Activated T-cell treated with anti-CD3 and anti-CD28 coated beads, Interleukin-2, amount 50 U/mL, for 72 hours (primary cell): ENCODE results near the gene RAPH1. TPM values are rescaled to one million over a fixed set of nuclear protein-coding genes. Genes with fewer than 3 reads are reported as not detected.

ENCODE experiments used
- ATAC-seq, 2 donors: fragments of 150-1000 bp; cut with Tn5 transposase; replicated peaks in 1 of 2; 2 replicates each; pipeline ENCODE4 v1.10.0; 2021; ENCODE audit warnings: moderate library complexity in 2 of 2, mild to moderate bottlenecking in 1 of 2
- DNase-seq, 2 donors: peaks; one replicate each; pipeline ENCODE4 v3.0.0; 2021 to 2022; ENCODE audit warnings: mixed read lengths in 1 of 2
- H3K27ac Mint-ChIP-seq: one replicate; pipeline ENCODE4 v1.8.0; 2022; ENCODE audit warnings: mild to moderate bottlenecking, moderate library complexity, mixed read lengths
- H3K27me3 Mint-ChIP-seq: one replicate; pipeline ENCODE4 v1.8.0; 2022; ENCODE audit warnings: low read depth, mixed read lengths
- H3K36me3 Mint-ChIP-seq, 2 donors: one replicate each; pipeline ENCODE4 v1.8.0; 2022; ENCODE audit warnings: mixed read lengths in 2 of 2, mild to moderate bottlenecking in 1 of 2; ENCODE audit not compliant: insufficient read depth in 2 of 2
- H3K4me1 Mint-ChIP-seq: one replicate; pipeline ENCODE4 v1.8.0; 2022; ENCODE audit warnings: low read depth, mixed read lengths
- H3K4me3 Mint-ChIP-seq, 2 donors: one replicate each; pipeline ENCODE4 v1.8.0; 2022; ENCODE audit warnings: mild to moderate bottlenecking in 2 of 2, mixed read lengths in 2 of 2, moderate library complexity in 2 of 2
- H3K9me3 Mint-ChIP-seq, 2 donors: one replicate each; pipeline ENCODE4 v1.8.0; 2022; ENCODE audit warnings: mixed read lengths in 2 of 2
- total RNA-seq, 2 donors: library from RNA; stranded (reverse); gene quantifications; one replicate each; pipeline ENCODE4 v1.2.3, GENCODE V29; 2022

RAPH1 gene
- total RNA-seq, 2 donors from 2014 or later, result 3.7 to 6.0 TPM

GRCh38 chr2:203455209-203455608 is 79.9 kb downstream of the RAPH1 start:
- H3K4me1 Mint-ChIP-seq, result no peaks in the 10 kb centered on the region
- no peaks in the 10 kb centered on the region for H3K36me3 Mint-ChIP-seq
- H3K27me3 Mint-ChIP-seq, result no peaks in the 10 kb centered on the region
- H3K27ac Mint-ChIP-seq, result no peak overlapping the region
- DNase-seq (no peak), ATAC-seq (no peak)
- H3K4me3 Mint-ChIP-seq, result no peak overlapping the region
- no peaks in the 10 kb centered on the region for H3K9me3 Mint-ChIP-seq

- Mint-ChIP-seq H3K9me3 (no peaks in the 10 kb centered on the region), H3K4me3 (no peak overlapping the region), H3K27ac (no peak overlapping the region), H3K27me3 (no peaks in the 10 kb centered on the region), H3K36me3 (no peaks in the 10 kb centered on the region), H3K4me1 (no peaks in the 10 kb centered on the region)
- DNase-seq, result peak; percentile 19 to 34
- peak; percentile 45 to 53 for ATAC-seq
These were observed 81.1 kb downstream of the RAPH1 start for GRCh38 chr2:203453858-203454451.

- H3K9me3 Mint-ChIP-seq, result no peaks in the 10 kb centered on the region
- no peaks in the 10 kb centered on the region for H3K36me3 Mint-ChIP-seq
- no peaks in the 10 kb centered on the region for H3K27me3 Mint-ChIP-seq
- no peak for ATAC-seq
- no peak overlapping the region for H3K4me3 Mint-ChIP-seq
- no peak overlapping the region for H3K27ac Mint-ChIP-seq
- H3K4me1 Mint-ChIP-seq, result peaks cover under 1% of the 10 kb centered on the region
- no peak for DNase-seq
These were observed 83.4 kb downstream of the RAPH1 start for GRCh38 chr2:203451689-203452088.

- ATAC-seq (no peak), DNase-seq (no peak)
- Mint-ChIP-seq H3K4me1 (peaks cover 7% of the 10 kb centered on the region), H3K36me3 (no peaks in the 10 kb centered on the region), H3K27me3 (no peaks in the 10 kb centered on the region), H3K9me3 (no peaks in the 10 kb centered on the region), H3K4me3 (no peak overlapping the region), H3K27ac (no peak overlapping the region)
These were observed 84.1 kb downstream of the RAPH1 start for GRCh38 chr2:203451011-203451410.

GRCh38 chr2:203450561-203450960 is 84.5 kb downstream of the RAPH1 start:
- Mint-ChIP-seq H3K27me3 (no peaks in the 10 kb centered on the region), H3K9me3 (no peaks in the 10 kb centered on the region)

GRCh38 chr2:203446780-203447179 is 88.3 kb downstream of the RAPH1 start:
- no peaks in the 10 kb centered on the region for H3K9me3 Mint-ChIP-seq
- no peaks in the 10 kb centered on the region for H3K27me3 Mint-ChIP-seq
- peaks cover 10% of the 10 kb centered on the region for H3K4me1 Mint-ChIP-seq
- H3K36me3 Mint-ChIP-seq, result no peaks in the 10 kb centered on the region
- ATAC-seq (no peak), DNase-seq (no peak)
- H3K27ac Mint-ChIP-seq, result no peak overlapping the region
- no peak overlapping the region for H3K4me3 Mint-ChIP-seq

More at GRCh38 chr2:203450561-203450960, 84.5 kb downstream of the RAPH1 start:
- H3K36me3 Mint-ChIP-seq, result no peaks in the 10 kb centered on the region
- no peak overlapping the region for H3K27ac Mint-ChIP-seq
- DNase-seq, result no peak
- H3K4me1 Mint-ChIP-seq, result peaks cover 10% of the 10 kb centered on the region
- ATAC-seq, result no peak
- no peak overlapping the region for H3K4me3 Mint-ChIP-seq

GRCh38 chr2:203446071-203446481 is 89.0 kb downstream of the RAPH1 start:
- DNase-seq, result no peak
- no peaks in the 10 kb centered on the region for H3K9me3 Mint-ChIP-seq
- no peak overlapping the region for H3K4me3 Mint-ChIP-seq
- ATAC-seq, result peak; percentile 20 to 58
- no peaks in the 10 kb centered on the region for H3K27me3 Mint-ChIP-seq
- peaks cover 10% of the 10 kb centered on the region for H3K4me1 Mint-ChIP-seq
- no peaks in the 10 kb centered on the region for H3K36me3 Mint-ChIP-seq
- H3K27ac Mint-ChIP-seq, result no peak overlapping the region

GRCh38 chr2:203444738-203445137 is 90.4 kb downstream of the RAPH1 start:
- Mint-ChIP-seq H3K27me3 (no peaks in the 10 kb centered on the region), H3K9me3 (no peaks in the 10 kb centered on the region), H3K27ac (no peak overlapping the region), H3K4me1 (peaks cover 10% of the 10 kb centered on the region), H3K36me3 (no peaks in the 10 kb centered on the region), H3K4me3 (no peak overlapping the region)
- DNase-seq (no peak), ATAC-seq (no peak)

- DNase-seq, result no peak
- Mint-ChIP-seq H3K36me3 (no peaks in the 10 kb centered on the region), H3K4me3 (no peak overlapping the region), H3K9me3 (no peaks in the 10 kb centered on the region), H3K27me3 (no peaks in the 10 kb centered on the region), H3K4me1 (peaks cover 10% of the 10 kb centered on the region), H3K27ac (no peak overlapping the region)
- ATAC-seq, result no peak
These were observed 92.6 kb downstream of the RAPH1 start for GRCh38 chr2:203442463-203442862.

- no peak for ATAC-seq
These were observed 93.6 kb downstream of the RAPH1 start for GRCh38 chr2:203441463-203441862.

GRCh38 chr2:203440671-203441070 is 94.4 kb downstream of the RAPH1 start:
- H3K27me3 Mint-ChIP-seq, result no peaks in the 10 kb centered on the region
- no peak for ATAC-seq
- no peaks in the 10 kb centered on the region for H3K36me3 Mint-ChIP-seq

More at GRCh38 chr2:203441463-203441862, 93.6 kb downstream of the RAPH1 start:
- H3K27me3 Mint-ChIP-seq, result no peaks in the 10 kb centered on the region
- H3K27ac Mint-ChIP-seq, result no peak overlapping the region
- no peaks in the 10 kb centered on the region for H3K9me3 Mint-ChIP-seq
- no peak for DNase-seq
- peaks cover 7% of the 10 kb centered on the region for H3K4me1 Mint-ChIP-seq
- H3K4me3 Mint-ChIP-seq, result no peak overlapping the region
- no peaks in the 10 kb centered on the region for H3K36me3 Mint-ChIP-seq

GRCh38 chr2:203438528-203438927 is 96.6 kb downstream of the RAPH1 start:
- Mint-ChIP-seq H3K4me1 (no peaks in the 10 kb centered on the region), H3K27ac (no peak overlapping the region), H3K4me3 (no peak overlapping the region), H3K27me3 (no peaks in the 10 kb centered on the region), H3K9me3 (no peaks in the 10 kb centered on the region), H3K36me3 (no peaks in the 10 kb centered on the region)
- DNase-seq (no peak), ATAC-seq (no peak)

More at GRCh38 chr2:203440671-203441070, 94.4 kb downstream of the RAPH1 start:
- DNase-seq, result no peak
- Mint-ChIP-seq H3K27ac (no peak overlapping the region), H3K4me1 (no peaks in the 10 kb centered on the region), H3K9me3 (no peaks in the 10 kb centered on the region), H3K4me3 (no peak overlapping the region)

- no peak overlapping the region for H3K4me3 Mint-ChIP-seq
- no peak for ATAC-seq
These were observed 97.6 kb downstream of the RAPH1 start for GRCh38 chr2:203437511-203437910.

GRCh38 chr2:203436496-203436895 is 98.6 kb downstream of the RAPH1 start:
- no peak overlapping the region for H3K27ac Mint-ChIP-seq
- no peak for DNase-seq
- no peaks in the 10 kb centered on the region for H3K27me3 Mint-ChIP-seq
- no peak for ATAC-seq
- H3K4me1 Mint-ChIP-seq, result no peaks in the 10 kb centered on the region
- no peak overlapping the region for H3K4me3 Mint-ChIP-seq
- H3K9me3 Mint-ChIP-seq, result no peaks in the 10 kb centered on the region
- no peaks in the 10 kb centered on the region for H3K36me3 Mint-ChIP-seq

More at GRCh38 chr2:203437511-203437910, 97.6 kb downstream of the RAPH1 start:
- H3K27me3 Mint-ChIP-seq, result no peaks in the 10 kb centered on the region
- H3K36me3 Mint-ChIP-seq, result no peaks in the 10 kb centered on the region
- no peak overlapping the region for H3K27ac Mint-ChIP-seq
- DNase-seq, result no peak
- H3K9me3 Mint-ChIP-seq, result no peaks in the 10 kb centered on the region
- no peaks in the 10 kb centered on the region for H3K4me1 Mint-ChIP-seq
